Neural cell (in vitro differentiated cells): ENCODE measurements around the gene GALNT1. TPM values are rescaled to one million over a fixed set of nuclear protein-coding genes. Genes with fewer than 3 reads are reported as not detected.

Source experiments
- H2AFZ ChIP-seq: fragments of 200-600, 300-800 bp; sonication (generic), shearing (Covaris generic); 2 replicates; pipeline ENCODE4 v1.6.0; 2014; ENCODE audit warnings: low read depth, mild to moderate bottlenecking, antibody characterized with exemption, low read length, moderate library complexity
- H3F3A ChIP-seq: fragments of 200-600 bp; shearing (Covaris generic); 2 replicates; pipeline ENCODE4 v1.6.1; 2016; ENCODE audit warnings: mild to moderate bottlenecking, moderate library complexity, mixed read lengths, antibody characterized with exemption, low read length; ENCODE audit not compliant: insufficient read depth, poor library complexity, severe bottlenecking
- H3K27ac ChIP-seq: fragments of 200-600, 300-800 bp; sonication (generic), shearing (Covaris generic); 2 replicates; pipeline ENCODE4 v1.5.1; 2014; ENCODE audit warnings: mild to moderate bottlenecking, low read length, moderate library complexity
- H3K27me3 ChIP-seq: fragments of 300-800, 200-600 bp; sonication (generic), shearing (Covaris generic); 2 replicates; pipeline ENCODE4 v1.6.0; 2014; ENCODE audit warnings: mild to moderate bottlenecking, low read depth, low read length, moderate library complexity; ENCODE audit not compliant: insufficient read depth
- H3K36me3 ChIP-seq: fragments of 300-800, 200-600 bp; sonication (generic), shearing (Covaris generic); 2 replicates; pipeline ENCODE4 v1.5.1; 2014; ENCODE audit warnings: mild to moderate bottlenecking, antibody characterized with exemption, low read length, moderate library complexity; ENCODE audit not compliant: insufficient read depth
- H3K4me2 ChIP-seq: fragments of 300-800, 200-600 bp; sonication (generic), shearing (Covaris generic); 2 replicates; pipeline ENCODE4 v1.6.0; 2014; ENCODE audit warnings: mild to moderate bottlenecking, low read length
- H3K4me3 ChIP-seq: fragments of 300-800, 200-600 bp; sonication (generic), shearing (Covaris generic); 2 replicates; pipeline ENCODE4 v1.5.1; 2014; ENCODE audit warnings: mild to moderate bottlenecking, low read length, moderate library complexity
- H3K79me2 ChIP-seq: fragments of 200-600 bp; shearing (Covaris generic); replicated peaks from 2 replicates; pipeline ENCODE4 v1.6.0; 2014; ENCODE audit warnings: mild to moderate bottlenecking, low read length, moderate library complexity; ENCODE audit not compliant: insufficient read depth
- H3K9ac ChIP-seq: fragments of 300-800, 200-600 bp; sonication (generic), shearing (Covaris generic); 2 replicates; pipeline ENCODE4 v1.6.1; 2016; ENCODE audit warnings: mild to moderate bottlenecking, low read length, mixed read lengths
- H3K9me2 ChIP-seq: fragments of 200-600 bp; shearing (Covaris generic); 2 replicates; pipeline ENCODE4 v1.6.1; 2016; ENCODE audit warnings: mild to moderate bottlenecking, low read length, mixed read lengths; ENCODE audit not compliant: insufficient read depth
- H3K9me3 ChIP-seq: fragments of 200-600, 300-800 bp; sonication (generic), shearing (Covaris generic); 2 replicates; pipeline ENCODE4 v1.6.1; 2016; ENCODE audit warnings: mild to moderate bottlenecking, mixed run types, low read length, moderate library complexity, mixed read lengths
- H4K20me1 ChIP-seq: fragments of 200-600 bp; shearing (Covaris generic); 2 replicates; pipeline ENCODE4 v1.6.1; 2016; ENCODE audit warnings: mild to moderate bottlenecking, mixed run types; ENCODE audit not compliant: insufficient read depth
- EP300 ChIP-seq: fragments of 450-650 bp; conservative IDR thresholded peaks from 2 replicates; pipeline ENCODE4 v1.6.1; 2014; ENCODE audit warnings: antibody characterized with exemption, mild to moderate bottlenecking, moderate library complexity; ENCODE audit not compliant: poor library complexity, severe bottlenecking
- EZH2 ChIP-seq: fragments of 200-600, 300-800 bp; shearing (Covaris generic), sonication (generic); IDR thresholded peaks from 2 replicates; pipeline ENCODE4 v1.6.1; 2014; ENCODE audit warnings: antibody characterized with exemption, low read length, borderline replicate concordance, mild to moderate bottlenecking; ENCODE audit not compliant: insufficient read depth, poor library complexity, severe bottlenecking
- POLR2AphosphoS5 ChIP-seq: IDR thresholded peaks from 2 replicates; pipeline ENCODE4 v1.6.1; 2012
- RAD21 ChIP-seq: fragments of 450-650 bp; conservative IDR thresholded peaks from 2 replicates; pipeline ENCODE4 v1.6.1; 2014; ENCODE audit warnings: antibody characterized with exemption, mild to moderate bottlenecking, moderate library complexity
- SMC3 ChIP-seq: fragments of 450-650 bp; conservative IDR thresholded peaks from 2 replicates; pipeline ENCODE4 v1.6.1; 2014; ENCODE audit warnings: antibody characterized with exemption, mild to moderate bottlenecking, moderate library complexity; ENCODE audit not compliant: poor library complexity
- TAF1 ChIP-seq: IDR thresholded peaks from 2 replicates; pipeline ENCODE4 v1.6.1; 2012; ENCODE audit warnings: low read depth
- polyA plus RNA-seq: library from polyadenylated mRNA; depleted of rRNA; stranded (reverse); fragments of >200 nt; gene quantifications from 2 replicates; pipeline ENCODE4 v1.2.3, GENCODE V29; 2014
- TF ChIP-seq, protein P1 (sequence below): fragments of 450-650 bp; IDR thresholded peaks from 2 replicates; pipeline ENCODE4 v1.5.1; 2014; ENCODE audit warnings: antibody characterized with exemption, mild to moderate bottlenecking, moderate library complexity; ENCODE audit not compliant: poor library complexity, severe bottlenecking
- TF ChIP-seq, protein P2 (sequence below): IDR thresholded peaks from 2 replicates; pipeline ENCODE4 v1.6.1; 2012; ENCODE audit warnings: borderline replicate concordance

GALNT1 gene
- polyA plus RNA-seq, 1 donor from 2014 or later = 103 TPM

DNA sequence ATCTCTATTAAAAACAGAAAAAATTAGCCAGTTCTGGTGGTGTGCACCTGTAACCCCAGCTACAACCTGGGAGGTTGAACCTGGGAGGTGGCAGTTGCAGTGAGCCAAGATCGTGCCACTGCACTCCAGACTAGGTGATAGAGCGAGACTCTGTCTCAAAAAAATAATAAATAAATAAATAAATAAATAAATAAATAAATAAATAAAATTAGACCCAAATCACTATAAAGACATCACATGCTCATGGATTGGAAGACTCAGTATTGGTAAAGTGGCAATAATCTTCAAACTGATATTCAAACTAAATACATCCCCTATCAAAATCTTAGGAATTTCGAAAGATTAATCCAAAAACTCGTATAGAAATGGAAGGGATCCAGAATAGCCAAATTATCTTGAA, 15.5 kb upstream of the GALNT1 start:
- no peak overlapping the region for H3K4me3 ChIP-seq
- no peak overlapping the region for H2AFZ ChIP-seq
- no peaks in the 10 kb centered on the region for H3F3A ChIP-seq
- H3K36me3 ChIP-seq = no peaks in the 10 kb centered on the region
- H3K4me2 ChIP-seq = no peak overlapping the region
- TF ChIP-seq EZH2 (no peak), RAD21 (no peak)
- TF ChIP-seq, protein P1, sequence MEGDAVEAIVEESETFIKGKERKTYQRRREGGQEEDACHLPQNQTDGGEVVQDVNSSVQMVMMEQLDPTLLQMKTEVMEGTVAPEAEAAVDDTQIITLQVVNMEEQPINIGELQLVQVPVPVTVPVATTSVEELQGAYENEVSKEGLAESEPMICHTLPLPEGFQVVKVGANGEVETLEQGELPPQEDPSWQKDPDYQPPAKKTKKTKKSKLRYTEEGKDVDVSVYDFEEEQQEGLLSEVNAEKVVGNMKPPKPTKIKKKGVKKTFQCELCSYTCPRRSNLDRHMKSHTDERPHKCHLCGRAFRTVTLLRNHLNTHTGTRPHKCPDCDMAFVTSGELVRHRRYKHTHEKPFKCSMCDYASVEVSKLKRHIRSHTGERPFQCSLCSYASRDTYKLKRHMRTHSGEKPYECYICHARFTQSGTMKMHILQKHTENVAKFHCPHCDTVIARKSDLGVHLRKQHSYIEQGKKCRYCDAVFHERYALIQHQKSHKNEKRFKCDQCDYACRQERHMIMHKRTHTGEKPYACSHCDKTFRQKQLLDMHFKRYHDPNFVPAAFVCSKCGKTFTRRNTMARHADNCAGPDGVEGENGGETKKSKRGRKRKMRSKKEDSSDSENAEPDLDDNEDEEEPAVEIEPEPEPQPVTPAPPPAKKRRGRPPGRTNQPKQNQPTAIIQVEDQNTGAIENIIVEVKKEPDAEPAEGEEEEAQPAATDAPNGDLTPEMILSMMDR = no peak
- no peaks in the 10 kb centered on the region for H4K20me1 ChIP-seq
- H3K79me2 ChIP-seq = no peaks in the 10 kb centered on the region
- no peak overlapping the region for H3K9ac ChIP-seq
- no peaks in the 10 kb centered on the region for H3K9me2 ChIP-seq
- H3K9me3 ChIP-seq = no peaks in the 10 kb centered on the region
- no peak overlapping the region for H3K27ac ChIP-seq
- H3K27me3 ChIP-seq = no peaks in the 10 kb centered on the region

DNA sequence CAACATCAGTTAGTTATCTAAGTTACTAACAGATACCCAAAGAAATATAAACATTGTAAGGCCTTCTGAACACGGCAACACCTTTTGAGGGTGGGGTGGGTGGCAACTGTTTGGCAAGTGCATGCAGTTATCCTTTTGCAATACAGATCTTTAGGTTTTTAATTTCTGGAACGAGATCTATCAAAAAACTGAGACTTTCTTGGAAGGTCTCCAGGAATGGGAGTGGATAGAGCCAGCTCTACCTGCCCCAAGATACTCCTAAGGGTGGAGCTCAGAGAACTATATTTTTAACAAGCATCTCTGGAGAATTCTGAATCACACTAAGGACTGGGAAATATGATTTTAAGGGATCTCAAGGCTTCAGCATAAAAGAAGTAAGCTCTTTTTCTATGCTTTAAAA, 11.4 kb upstream of the GALNT1 start:
- no peaks in the 10 kb centered on the region for H3K9me3 ChIP-seq
- H3K9me2 ChIP-seq = no peaks in the 10 kb centered on the region
- no peaks in the 10 kb centered on the region for H3K36me3 ChIP-seq
- H3K79me2 ChIP-seq = no peaks in the 10 kb centered on the region
- H3K4me3 ChIP-seq = no peak overlapping the region
- no peaks in the 10 kb centered on the region for H3F3A ChIP-seq
- no peak overlapping the region for H3K27ac ChIP-seq
- no peak overlapping the region for H3K4me2 ChIP-seq
- H3K27me3 ChIP-seq = no peaks in the 10 kb centered on the region
- H4K20me1 ChIP-seq = no peaks in the 10 kb centered on the region
- H3K9ac ChIP-seq = no peak overlapping the region
- TF ChIP-seq, protein P2, sequence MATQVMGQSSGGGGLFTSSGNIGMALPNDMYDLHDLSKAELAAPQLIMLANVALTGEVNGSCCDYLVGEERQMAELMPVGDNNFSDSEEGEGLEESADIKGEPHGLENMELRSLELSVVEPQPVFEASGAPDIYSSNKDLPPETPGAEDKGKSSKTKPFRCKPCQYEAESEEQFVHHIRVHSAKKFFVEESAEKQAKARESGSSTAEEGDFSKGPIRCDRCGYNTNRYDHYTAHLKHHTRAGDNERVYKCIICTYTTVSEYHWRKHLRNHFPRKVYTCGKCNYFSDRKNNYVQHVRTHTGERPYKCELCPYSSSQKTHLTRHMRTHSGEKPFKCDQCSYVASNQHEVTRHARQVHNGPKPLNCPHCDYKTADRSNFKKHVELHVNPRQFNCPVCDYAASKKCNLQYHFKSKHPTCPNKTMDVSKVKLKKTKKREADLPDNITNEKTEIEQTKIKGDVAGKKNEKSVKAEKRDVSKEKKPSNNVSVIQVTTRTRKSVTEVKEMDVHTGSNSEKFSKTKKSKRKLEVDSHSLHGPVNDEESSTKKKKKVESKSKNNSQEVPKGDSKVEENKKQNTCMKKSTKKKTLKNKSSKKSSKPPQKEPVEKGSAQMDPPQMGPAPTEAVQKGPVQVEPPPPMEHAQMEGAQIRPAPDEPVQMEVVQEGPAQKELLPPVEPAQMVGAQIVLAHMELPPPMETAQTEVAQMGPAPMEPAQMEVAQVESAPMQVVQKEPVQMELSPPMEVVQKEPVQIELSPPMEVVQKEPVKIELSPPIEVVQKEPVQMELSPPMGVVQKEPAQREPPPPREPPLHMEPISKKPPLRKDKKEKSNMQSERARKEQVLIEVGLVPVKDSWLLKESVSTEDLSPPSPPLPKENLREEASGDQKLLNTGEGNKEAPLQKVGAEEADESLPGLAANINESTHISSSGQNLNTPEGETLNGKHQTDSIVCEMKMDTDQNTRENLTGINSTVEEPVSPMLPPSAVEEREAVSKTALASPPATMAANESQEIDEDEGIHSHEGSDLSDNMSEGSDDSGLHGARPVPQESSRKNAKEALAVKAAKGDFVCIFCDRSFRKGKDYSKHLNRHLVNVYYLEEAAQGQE = no peak
- TF ChIP-seq EP300 (no peak), TAF1 (no peak), SMC3 (no peak), POLR2AphosphoS5 (no peak)
- no peak overlapping the region for H2AFZ ChIP-seq

DNA sequence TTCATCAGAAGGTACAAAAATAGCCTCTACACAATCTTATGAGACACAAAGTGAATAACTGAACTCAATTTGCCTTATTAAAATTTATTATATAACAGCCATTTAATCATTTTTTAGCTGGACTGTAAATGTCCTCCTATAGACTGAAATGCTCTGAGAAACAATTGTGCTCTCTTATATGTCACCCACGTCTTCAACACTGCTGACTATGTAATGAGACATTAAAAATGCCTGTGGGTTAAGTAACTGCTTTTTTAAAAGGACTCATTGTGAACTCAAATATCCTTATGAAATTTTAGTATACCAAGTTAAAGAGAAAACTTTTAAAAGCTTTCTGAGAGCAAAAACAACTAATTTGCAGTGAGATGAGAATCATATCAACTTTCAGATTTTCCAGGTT, 10.4 kb upstream of the GALNT1 start:
- H3K4me3 ChIP-seq = no peak overlapping the region
- H4K20me1 ChIP-seq = no peaks in the 10 kb centered on the region
- H3K4me2 ChIP-seq = no peak overlapping the region
- H3K79me2 ChIP-seq = no peaks in the 10 kb centered on the region
- H3K36me3 ChIP-seq = no peaks in the 10 kb centered on the region
- no peaks in the 10 kb centered on the region for H3K27me3 ChIP-seq
- no peaks in the 10 kb centered on the region for H3K9me2 ChIP-seq
- H3K9ac ChIP-seq = no peak overlapping the region
- no peak for TF ChIP-seq EZH2
- no peak for TF ChIP-seq RAD21
- no peak for TF ChIP-seq POLR2AphosphoS5
- TF ChIP-seq, protein P1 = no peak
- TF ChIP-seq, protein P2 = no peak
- no peak for TF ChIP-seq TAF1
- TF ChIP-seq SMC3 = no peak
- H3K27ac ChIP-seq = no peak overlapping the region
- no peak overlapping the region for H2AFZ ChIP-seq
- H3F3A ChIP-seq = no peaks in the 10 kb centered on the region
- H3K9me3 ChIP-seq = no peaks in the 10 kb centered on the region
